GM21381 (cell line): ENCODE results near the gene BICC1.

Experiments
- ATAC-seq: cut with Tn5 transposase; IDR thresholded peaks from one replicate; pipeline ENCODE4 v1.9.1; 2021; ENCODE audit warnings: mild to moderate bottlenecking, moderate library complexity; ENCODE audit not compliant: unreplicated experiment

BICC1 gene

GRCh38 chr10:58698777-58699356, 186.2 kb downstream of the BICC1 start:
- ATAC-seq, result no peak

- ATAC-seq, result no peak
Observed at GRCh38 chr10:58700591-58700990, 187.9 kb downstream of the BICC1 start.

- ATAC-seq, result no peak
Observed at GRCh38 chr10:58701405-58702135, 188.9 kb downstream of the BICC1 start.

- no peak for ATAC-seq
Observed at GRCh38 chr10:58704226-58704625, 191.6 kb downstream of the BICC1 start.

GRCh38 chr10:58704671-58705141, 192.0 kb downstream of the BICC1 start:
- ATAC-seq, result no peak

- ATAC-seq, result no peak
Observed at GRCh38 chr10:58706836-58707235, 194.2 kb downstream of the BICC1 start.

GRCh38 chr10:58712141-58712540, 199.5 kb downstream of the BICC1 start:
- ATAC-seq, result no peak

GRCh38 chr10:58712982-58713381, 200.3 kb downstream of the BICC1 start:
- no peak for ATAC-seq

- ATAC-seq, result no peak
Observed at GRCh38 chr10:58714409-58714808, 201.7 kb downstream of the BICC1 start.

- ATAC-seq, result no peak
Observed at GRCh38 chr10:58715061-58715460, 202.4 kb downstream of the BICC1 start.

- ATAC-seq, result no peak
Observed at GRCh38 chr10:58718596-58718995, 205.9 kb downstream of the BICC1 start.

- no peak for ATAC-seq
Observed at GRCh38 chr10:58721601-58722281, 209.1 kb downstream of the BICC1 start.

- no peak for ATAC-seq
Observed at GRCh38 chr10:58723186-58723585, 210.5 kb downstream of the BICC1 start.

GRCh38 chr10:58723966-58724365, 211.3 kb downstream of the BICC1 start:
- ATAC-seq, result no peak

- no peak for ATAC-seq
Observed at GRCh38 chr10:58724781-58725180, 212.1 kb downstream of the BICC1 start.

- no peak for ATAC-seq
Observed at GRCh38 chr10:58725901-58726300, 213.2 kb downstream of the BICC1 start.

- no peak for ATAC-seq
Observed at GRCh38 chr10:58727633-58728032, 215.0 kb downstream of the BICC1 start.

- ATAC-seq, result no peak
Observed at GRCh38 chr10:58731276-58731675, 218.6 kb downstream of the BICC1 start.

GRCh38 chr10:58733436-58733835, 220.8 kb downstream of the BICC1 start:
- ATAC-seq, result no peak

GRCh38 chr10:58734116-58734515, 221.4 kb downstream of the BICC1 start:
- ATAC-seq, result no peak

- no peak for ATAC-seq
Observed at GRCh38 chr10:58734664-58735063, 222.0 kb downstream of the BICC1 start.

GRCh38 chr10:58735087-58735486, 222.4 kb downstream of the BICC1 start:
- no peak for ATAC-seq
